K562 (cell line): Measurements from ENCODE around the gene TNFAIP3. TPM values are rescaled to one million over a fixed set of nuclear protein-coding genes. Genes with fewer than 3 reads are reported as not detected.

Experiments
- DPF2 ChIP-seq: fragments of 450-650 bp; IDR thresholded peaks from 2 replicates; pipeline ENCODE4 v1.6.1; 2016
- GTF2A2 ChIP-seq: IDR thresholded peaks from 2 replicates; pipeline ENCODE4 v1.6.1; 2016; ENCODE audit warnings: mild to moderate bottlenecking, missing genetic modification characterization, missing compliant biosample characterization
- NR4A1 ChIP-seq, 2 experiments: fragments of 250-450 bp in 1 of 2; fragments of 450-650 bp in 1 of 2; sonication (Bioruptor Pico) in 1 of 2; IDR thresholded peaks; 2 replicates each; pipeline versions ENCODE4 v1.4.0 to v1.6.1; 2016 to 2020; ENCODE audit warnings: mild to moderate bottlenecking in 2 of 2, missing compliant biosample characterization in 1 of 2, missing genetic modification characterization in 1 of 2, moderate library complexity in 1 of 2
- PCBP2 ChIP-seq: fragments of 200-400 bp; formaldehyde crosslinking; IDR thresholded peaks from 2 replicates; pipeline ENCODE4 v1.6.1; 2018; ENCODE audit warnings: low read length, low read depth, mild to moderate bottlenecking, moderate library complexity; ENCODE audit not compliant: poor library complexity, severe bottlenecking
- POLR2AphosphoS5 ChIP-seq: IDR thresholded peaks from 2 replicates; pipeline ENCODE4 v1.6.1; 2011; ENCODE audit warnings: mild to moderate bottlenecking, low read depth, low read length, moderate library complexity; ENCODE audit not compliant: control insufficient read depth, insufficient read depth
- RNF2 ChIP-seq: sonication (generic); IDR thresholded peaks from 2 replicates; pipeline ENCODE4 v1.6.1; 2016
- ZSCAN32 ChIP-seq: fragments of 450-650 bp; formaldehyde crosslinking; IDR thresholded peaks from 2 replicates; pipeline ENCODE4 v1.4.0; 2020; ENCODE audit warnings: mild to moderate bottlenecking, moderate library complexity
- polyA plus RNA-seq, 8 experiments: library from polyadenylated mRNA; depleted of rRNA in 4 of 8; stranded (reverse) in 5 of 8; unstranded in 3 of 8; fragments of >200 nt; fragmentation: Nextera tagmentation in 2 of 8; fragmentation: Illumina TruSeq in 1 of 8; extraction: Ambion mirVana in 2 of 8; extraction: Trizol in 1 of 8; gene quantifications; 2 replicates each; pipeline versions ENCODE4 v1.2.1 to v1.2.3, GENCODE V29; 2011 to 2014; ENCODE audit warnings: inconsistent platforms in 1 of 8, missing spikeins in 1 of 8
- total RNA-seq, 7 experiments: library from RNA; depleted of rRNA in 6 of 7; stranded (reverse); fragments of >200 nt in 6 of 7; fragmentation: Illumina TruSeq in 2 of 7; extraction: Trizol in 2 of 7; gene quantifications; 2 replicates each; pipeline versions ENCODE4 v1.2.1 to v1.2.3, GENCODE V29; 2011 to 2021; ENCODE audit warnings: low replicate concordance in 1 of 7
- TF ChIP-seq, protein P1 (sequence below): sonication (generic); formaldehyde crosslinking; IDR thresholded peaks from 2 replicates; pipeline ENCODE4 v1.8.1; 2023; ENCODE audit warnings: mild to moderate bottlenecking, missing genetic modification reagents, moderate library complexity
- TF ChIP-seq, protein P2 (sequence below), 2 experiments: fragments of 450-650 bp in 1 of 2; sonication (generic) in 1 of 2; formaldehyde crosslinking in 1 of 2; IDR thresholded peaks; 2 replicates each; pipeline versions ENCODE4 v1.7.1 to v1.9.0; 2016 to 2022; ENCODE audit warnings: inconsistent platforms in 1 of 2, mild to moderate bottlenecking in 1 of 2, missing genetic modification reagents in 1 of 2
- TF ChIP-seq, protein P3 (sequence below): fragments of 450-650 bp; formaldehyde crosslinking; IDR thresholded peaks from 2 replicates; pipeline ENCODE4 v1.4.0; 2020; ENCODE audit warnings: mild to moderate bottlenecking, moderate library complexity

TNFAIP3 gene
- total and polyA plus RNA-seq, 9 of the 15 experiments (the other 6 are each of a cell fraction or from before 2014, with no cell fraction given), result 0.79 to 17.0 (median 6.4) TPM

DNA sequence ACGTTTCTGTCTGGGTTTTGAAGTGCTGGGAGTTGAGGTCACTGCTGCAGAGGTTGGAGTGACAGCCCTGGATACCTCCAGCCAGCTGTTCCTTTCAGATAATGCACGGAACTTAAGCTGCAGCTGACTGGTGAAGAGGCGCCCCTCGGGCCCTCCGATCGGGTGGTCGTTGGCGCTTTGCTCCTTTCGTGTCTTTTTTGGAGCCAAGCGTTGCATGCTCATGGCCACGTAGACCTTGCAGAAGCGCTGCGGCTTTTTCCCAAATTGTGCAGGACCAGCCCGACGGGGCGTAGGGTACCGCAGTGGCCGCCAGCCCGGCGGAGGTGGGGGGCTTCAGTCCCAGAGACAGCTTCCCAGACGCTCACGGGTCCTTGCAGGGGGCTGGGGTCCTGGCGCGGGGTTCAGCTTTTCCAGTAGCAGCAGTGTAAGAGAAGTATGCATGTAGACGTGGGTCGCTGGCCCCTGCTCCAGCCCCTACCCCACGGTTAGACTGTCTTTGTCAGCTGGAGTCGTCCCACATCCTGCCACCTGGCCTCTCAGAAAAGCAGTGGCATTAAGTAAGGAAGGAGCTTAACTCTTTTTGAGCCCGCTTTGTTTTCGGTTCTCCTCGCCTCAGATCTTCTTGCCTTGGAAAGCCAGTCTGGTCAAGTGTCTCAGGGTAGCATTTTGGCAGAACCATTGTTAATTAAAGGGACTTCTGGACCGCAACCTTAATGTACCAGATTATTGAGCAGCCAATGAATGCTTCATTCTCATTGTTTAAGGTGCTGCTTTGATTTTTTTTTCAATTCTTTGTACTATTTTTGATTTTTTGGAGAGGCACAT is 838 bp downstream of the TNFAIP3 start (continued):
- no peak for TF ChIP-seq GTF2A2 (tag)
- no peak; the same call in 1 of the 2 replicates for TF ChIP-seq RNF2
- TF ChIP-seq, protein P1, sequence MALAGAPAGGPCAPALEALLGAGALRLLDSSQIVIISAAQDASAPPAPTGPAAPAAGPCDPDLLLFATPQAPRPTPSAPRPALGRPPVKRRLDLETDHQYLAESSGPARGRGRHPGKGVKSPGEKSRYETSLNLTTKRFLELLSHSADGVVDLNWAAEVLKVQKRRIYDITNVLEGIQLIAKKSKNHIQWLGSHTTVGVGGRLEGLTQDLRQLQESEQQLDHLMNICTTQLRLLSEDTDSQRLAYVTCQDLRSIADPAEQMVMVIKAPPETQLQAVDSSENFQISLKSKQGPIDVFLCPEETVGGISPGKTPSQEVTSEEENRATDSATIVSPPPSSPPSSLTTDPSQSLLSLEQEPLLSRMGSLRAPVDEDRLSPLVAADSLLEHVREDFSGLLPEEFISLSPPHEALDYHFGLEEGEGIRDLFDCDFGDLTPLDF (CRISPR knock-in tag), result no peak
- TF ChIP-seq, protein P2, sequence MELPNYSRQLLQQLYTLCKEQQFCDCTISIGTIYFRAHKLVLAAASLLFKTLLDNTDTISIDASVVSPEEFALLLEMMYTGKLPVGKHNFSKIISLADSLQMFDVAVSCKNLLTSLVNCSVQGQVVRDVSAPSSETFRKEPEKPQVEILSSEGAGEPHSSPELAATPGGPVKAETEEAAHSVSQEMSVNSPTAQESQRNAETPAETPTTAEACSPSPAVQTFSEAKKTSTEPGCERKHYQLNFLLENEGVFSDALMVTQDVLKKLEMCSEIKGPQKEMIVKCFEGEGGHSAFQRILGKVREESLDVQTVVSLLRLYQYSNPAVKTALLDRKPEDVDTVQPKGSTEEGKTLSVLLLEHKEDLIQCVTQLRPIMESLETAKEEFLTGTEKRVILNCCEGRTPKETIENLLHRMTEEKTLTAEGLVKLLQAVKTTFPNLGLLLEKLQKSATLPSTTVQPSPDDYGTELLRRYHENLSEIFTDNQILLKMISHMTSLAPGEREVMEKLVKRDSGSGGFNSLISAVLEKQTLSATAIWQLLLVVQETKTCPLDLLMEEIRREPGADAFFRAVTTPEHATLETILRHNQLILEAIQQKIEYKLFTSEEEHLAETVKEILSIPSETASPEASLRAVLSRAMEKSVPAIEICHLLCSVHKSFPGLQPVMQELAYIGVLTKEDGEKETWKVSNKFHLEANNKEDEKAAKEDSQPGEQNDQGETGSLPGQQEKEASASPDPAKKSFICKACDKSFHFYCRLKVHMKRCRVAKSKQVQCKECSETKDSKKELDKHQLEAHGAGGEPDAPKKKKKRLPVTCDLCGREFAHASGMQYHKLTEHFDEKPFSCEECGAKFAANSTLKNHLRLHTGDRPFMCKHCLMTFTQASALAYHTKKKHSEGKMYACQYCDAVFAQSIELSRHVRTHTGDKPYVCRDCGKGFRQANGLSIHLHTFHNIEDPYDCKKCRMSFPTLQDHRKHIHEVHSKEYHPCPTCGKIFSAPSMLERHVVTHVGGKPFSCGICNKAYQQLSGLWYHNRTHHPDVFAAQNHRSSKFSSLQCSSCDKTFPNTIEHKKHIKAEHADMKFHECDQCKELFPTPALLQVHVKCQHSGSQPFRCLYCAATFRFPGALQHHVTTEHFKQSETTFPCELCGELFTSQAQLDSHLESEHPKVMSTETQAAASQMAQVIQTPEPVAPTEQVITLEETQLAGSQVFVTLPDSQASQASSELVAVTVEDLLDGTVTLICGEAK (IDR thresholded peaks at IDR 0.05), result 0 out of 2 replicates have a peak, but pooled peaks have one; percentile 27
- TF ChIP-seq, protein P2 (CRISPR knock-in tag; IDR thresholded peaks at IDR 0.05), result no peak
- no peak for TF ChIP-seq PCBP2
- TF ChIP-seq, protein P3, sequence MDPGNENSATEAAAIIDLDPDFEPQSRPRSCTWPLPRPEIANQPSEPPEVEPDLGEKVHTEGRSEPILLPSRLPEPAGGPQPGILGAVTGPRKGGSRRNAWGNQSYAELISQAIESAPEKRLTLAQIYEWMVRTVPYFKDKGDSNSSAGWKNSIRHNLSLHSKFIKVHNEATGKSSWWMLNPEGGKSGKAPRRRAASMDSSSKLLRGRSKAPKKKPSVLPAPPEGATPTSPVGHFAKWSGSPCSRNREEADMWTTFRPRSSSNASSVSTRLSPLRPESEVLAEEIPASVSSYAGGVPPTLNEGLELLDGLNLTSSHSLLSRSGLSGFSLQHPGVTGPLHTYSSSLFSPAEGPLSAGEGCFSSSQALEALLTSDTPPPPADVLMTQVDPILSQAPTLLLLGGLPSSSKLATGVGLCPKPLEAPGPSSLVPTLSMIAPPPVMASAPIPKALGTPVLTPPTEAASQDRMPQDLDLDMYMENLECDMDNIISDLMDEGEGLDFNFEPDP (CRISPR knock-in tag), result no peak
- peak; percentile 49; the same call in 1 of the 2 replicates for TF ChIP-seq POLR2AphosphoS5
- no peak for TF ChIP-seq NR4A1 (CRISPR knock-in tag; IDR thresholded peaks at IDR 0.05)
- no peak for TF ChIP-seq NR4A1 (tag; IDR thresholded peaks at IDR 0.05)
- no peak for TF ChIP-seq ZSCAN32 (CRISPR knock-in tag)
- TF ChIP-seq DPF2, result peak; percentile 79; the same call in 1 of the 2 replicates
